GM08714 (cell line): ENCODE measurements around the gene AGAP3.

Source experiments
- H3K4me3 ChIP-seq: fragments of 200-500 bp; sonication (Bioruptor generic); 2 replicates; pipeline ENCODE4 v1.5.1; 2014; ENCODE audit warnings: mild to moderate bottlenecking, low read length, inconsistent platforms
- ZNF274 ChIP-seq: IDR thresholded peaks from 2 replicates; pipeline ENCODE4 v1.6.1; 2012; ENCODE audit warnings: mild to moderate bottlenecking, low read depth, low read length

AGAP3 gene

GRCh38 chr7:151085329-151085690 lies 965 bp upstream of the AGAP3 start:
- peak overlapping the region; percentile 54; the same call in 1 of the 2 replicates for H3K4me3 ChIP-seq
- TF ChIP-seq ZNF274: no peak

GRCh38 chr7:151086802-151087244 lies 548 bp downstream of the AGAP3 start:
- TF ChIP-seq ZNF274: no peak
- H3K4me3 ChIP-seq: peak overlapping the region; percentile 90

DNA sequence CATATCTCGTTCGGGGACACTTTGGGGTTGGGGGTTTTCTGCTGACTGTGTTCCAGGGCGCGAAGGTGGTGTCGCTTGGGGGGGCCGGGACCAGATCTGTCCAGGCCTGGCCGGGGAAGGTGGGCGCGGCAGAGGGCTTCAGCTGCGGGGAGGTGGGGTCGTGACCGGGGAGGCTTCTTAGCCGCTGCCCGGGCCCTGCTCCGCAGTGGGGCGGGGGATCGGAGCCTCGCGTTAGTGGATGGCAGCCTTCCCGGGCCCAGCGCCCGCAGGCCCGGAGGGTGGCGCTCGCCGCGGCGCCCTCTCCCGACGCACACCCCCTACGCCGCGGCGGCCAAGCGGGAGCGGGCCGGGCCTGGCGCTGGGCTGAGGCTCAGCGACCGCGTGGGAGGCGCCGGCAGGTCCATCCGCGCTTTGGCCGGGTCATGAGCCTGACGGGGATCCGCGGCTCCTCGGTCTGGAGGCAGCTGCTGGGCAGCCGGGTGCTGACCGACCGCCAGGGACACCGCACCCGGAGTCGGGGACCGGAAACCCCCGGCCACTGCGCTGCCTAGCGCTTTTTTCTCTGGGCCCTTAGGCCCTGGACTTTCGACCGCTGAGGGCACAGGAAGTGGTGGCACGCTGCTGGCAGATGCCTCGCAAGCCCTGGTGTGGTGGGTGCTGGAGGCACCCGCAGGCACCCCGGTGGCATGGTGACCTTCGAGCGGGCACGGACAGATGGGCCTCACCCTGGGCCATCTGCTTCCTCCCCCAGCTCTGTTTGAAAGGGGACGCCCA lies 1.2 kb downstream of the AGAP3 start:
- TF ChIP-seq ZNF274: no peak
- peak overlapping the region; percentile 90 for H3K4me3 ChIP-seq

DNA sequence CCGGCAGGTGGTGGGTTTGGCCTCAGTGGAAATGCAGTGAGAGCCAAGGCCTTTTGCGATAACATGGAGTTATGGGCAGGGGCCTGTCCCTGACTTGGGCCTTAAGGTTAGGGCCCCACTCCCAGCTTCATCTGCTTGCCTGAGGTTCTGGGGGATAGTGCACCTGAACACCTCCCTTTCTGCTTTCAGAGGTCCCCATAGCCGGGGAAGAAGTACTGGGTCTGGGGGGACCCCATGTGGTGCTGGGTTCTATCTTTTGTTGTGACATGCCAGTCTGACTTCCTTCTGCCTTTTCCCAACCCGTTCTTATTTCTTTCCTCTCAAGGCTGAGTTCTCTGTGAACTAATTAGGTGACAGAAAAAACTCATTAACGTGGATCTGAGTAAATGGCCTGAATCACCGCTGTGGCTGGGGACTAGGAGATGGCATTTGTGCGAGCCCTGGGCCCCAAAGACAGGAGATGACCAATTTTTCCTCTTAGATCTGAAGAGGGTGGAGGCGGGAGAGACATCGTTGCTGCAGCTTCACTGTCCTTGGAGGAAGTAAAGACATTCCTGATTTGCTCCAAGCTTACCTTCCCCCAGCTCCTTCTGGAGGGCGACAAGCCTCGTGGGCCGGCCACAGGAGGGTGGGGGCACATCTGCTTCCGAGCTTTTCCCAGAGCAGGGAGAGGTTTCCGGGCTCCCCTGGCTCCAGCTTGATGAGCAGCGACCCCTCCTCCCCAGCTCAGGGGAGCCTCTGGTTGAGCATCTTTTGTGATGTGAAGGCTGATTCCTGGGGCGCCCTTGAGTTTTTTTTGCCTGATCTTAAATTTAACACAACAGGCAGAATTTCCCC lies 2.0 kb downstream of the AGAP3 start:
- peak overlapping the region; percentile 90; the same call in 1 of the 2 replicates for H3K4me3 ChIP-seq
- no peak for TF ChIP-seq ZNF274

DNA sequence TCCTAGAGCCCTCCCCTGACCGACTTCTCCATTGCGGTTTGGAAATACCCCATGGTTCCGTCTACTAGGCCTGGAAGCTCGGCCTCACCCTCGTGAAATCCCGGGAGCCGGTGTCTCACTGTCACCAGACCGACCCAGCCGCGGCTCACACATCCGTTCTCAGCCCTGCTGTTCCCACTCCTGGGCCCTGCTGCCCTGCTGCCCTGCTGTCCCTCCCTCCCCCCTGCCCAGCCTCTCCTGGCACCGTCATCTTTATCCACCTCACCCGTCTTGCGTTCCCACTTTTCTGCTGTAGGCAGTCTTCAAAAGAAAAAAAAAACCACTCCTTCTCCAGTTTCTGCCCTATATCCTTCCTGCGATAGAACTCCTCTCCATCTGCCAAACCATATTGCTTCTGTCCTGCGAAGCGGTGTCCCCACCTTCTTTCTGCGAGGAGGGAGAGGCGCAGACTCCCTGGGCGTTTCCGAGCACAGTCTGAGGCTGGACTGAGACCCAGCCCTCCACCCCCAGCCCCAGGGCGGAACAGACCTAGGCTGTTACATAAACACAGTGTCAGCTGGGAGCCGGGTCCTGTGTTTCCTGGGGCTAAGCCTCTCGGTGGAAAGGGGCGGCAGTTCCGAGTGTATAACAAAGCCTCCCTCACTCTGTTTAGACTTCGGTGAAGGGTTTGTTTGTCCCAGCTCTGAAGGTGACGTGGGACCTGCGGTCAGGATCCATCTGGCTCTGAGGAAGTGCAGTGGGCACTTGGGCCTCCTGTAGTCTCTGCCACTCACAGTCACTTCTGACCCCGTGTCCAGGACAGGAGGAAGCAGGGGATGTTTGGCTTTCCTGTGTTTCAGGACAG lies 2.8 kb downstream of the AGAP3 start:
- H3K4me3 ChIP-seq: peak overlapping the region; percentile 90; the same call in 1 of the 2 replicates
- no peak for TF ChIP-seq ZNF274

DNA sequence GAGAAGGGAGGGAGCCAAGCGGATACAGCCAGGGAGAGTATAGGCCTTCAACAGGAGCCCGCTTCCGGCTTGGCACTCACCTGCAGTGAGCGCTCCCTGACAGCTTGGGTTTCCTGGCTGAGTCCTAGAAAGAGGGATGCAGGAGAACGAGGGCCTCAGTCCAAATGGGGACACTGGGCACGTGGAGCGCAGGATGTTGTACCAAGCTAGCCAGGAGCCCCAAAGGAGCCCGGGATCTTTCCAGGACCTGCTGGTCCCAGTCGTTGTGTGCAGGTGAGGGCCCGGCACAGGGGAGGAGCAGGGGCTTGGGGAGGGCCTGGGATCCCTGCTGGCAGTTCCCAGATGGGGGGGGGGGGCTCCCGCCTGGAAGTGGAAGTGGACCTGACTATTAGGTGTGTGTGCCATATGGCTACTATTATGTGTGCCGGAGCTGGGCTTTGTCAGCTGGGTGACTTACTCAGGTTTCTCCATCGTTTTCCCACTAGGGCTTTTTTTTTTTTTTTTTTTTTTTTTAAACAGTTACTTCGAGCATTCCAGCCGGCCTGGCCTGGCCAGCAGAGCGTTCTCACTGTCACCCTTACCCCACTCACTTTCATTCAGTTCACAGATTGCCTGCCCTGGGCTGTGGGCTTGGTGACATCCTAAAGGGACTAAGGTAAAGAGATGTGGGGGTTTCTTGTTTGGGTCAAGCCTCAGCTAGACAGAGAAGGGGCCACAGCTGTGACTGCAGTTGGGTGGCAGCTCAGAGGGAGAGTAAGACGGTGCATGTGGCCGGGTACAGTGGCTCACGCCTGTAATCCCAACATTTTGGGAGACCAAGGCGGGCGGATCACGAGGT lies 3.8 kb downstream of the AGAP3 start:
- TF ChIP-seq ZNF274: no peak
- H3K4me3 ChIP-seq: no peak overlapping the region

GRCh38 chr7:151091003-151091402 lies 4.7 kb downstream of the AGAP3 start:
- no peak for TF ChIP-seq ZNF274
- H3K4me3 ChIP-seq: no peak overlapping the region

DNA sequence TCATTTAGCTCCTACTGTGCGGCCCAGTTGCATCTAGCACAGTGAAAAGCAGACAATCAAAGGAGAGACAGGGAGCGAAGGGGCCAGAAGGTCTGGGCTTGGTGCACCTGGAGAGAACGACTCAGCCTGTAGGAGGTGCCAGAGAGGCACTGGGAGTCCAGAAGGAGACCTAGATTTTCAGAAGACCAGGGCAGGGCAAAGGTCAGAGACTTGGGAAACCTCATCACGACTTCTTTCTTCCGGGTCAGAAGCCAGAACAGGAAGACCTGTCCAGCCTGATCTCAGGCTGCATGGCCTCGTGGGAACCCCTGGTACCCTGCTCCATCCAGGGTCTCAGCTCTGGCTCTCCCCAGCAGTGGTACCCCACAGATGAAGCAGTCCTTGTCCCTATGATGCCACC lies 5.2 kb downstream of the AGAP3 start:
- TF ChIP-seq ZNF274: no peak
- no peak overlapping the region for H3K4me3 ChIP-seq

GRCh38 chr7:151091988-151092387 lies 5.7 kb downstream of the AGAP3 start:
- TF ChIP-seq ZNF274: no peak
- H3K4me3 ChIP-seq: no peak overlapping the region

- TF ChIP-seq ZNF274: no peak
- H3K4me3 ChIP-seq: no peak overlapping the region
Measured at GRCh38 chr7:151093748-151094147, 7.5 kb downstream of the AGAP3 start.

GRCh38 chr7:151094675-151095074 lies 8.4 kb downstream of the AGAP3 start:
- no peak overlapping the region for H3K4me3 ChIP-seq
- no peak for TF ChIP-seq ZNF274

DNA sequence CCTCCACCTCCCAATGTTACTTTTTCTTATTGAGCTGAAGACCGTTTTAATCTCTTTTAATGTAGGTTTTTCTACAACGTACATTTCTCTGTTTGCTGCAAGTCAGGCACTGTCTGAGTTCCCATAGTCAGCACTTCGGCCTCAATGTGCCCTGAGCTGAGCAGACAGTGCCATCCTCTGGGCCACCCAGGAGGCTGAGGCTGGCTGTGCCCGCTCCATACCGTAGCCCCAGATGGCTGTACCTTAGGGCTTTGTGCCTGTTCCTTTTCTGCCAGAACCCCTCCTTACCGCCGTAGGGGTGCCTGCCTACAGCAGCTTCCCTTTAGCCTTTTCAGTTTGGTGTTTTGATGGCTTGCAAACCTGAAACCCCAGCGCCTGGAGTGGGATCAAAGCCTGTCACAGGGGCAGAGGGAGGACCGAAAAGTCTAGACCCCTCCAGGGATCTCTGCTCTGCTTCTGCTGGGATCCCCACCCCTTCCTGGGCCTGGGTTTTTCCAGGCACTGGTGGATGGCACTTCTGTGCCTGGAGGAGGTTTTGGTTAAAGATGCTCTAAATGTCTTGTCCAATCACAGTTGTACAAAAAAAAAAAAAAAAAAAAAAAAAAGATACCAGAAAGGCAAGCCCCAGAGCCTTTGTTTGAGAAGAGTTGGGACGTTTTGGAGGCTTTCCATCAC lies 9.0 kb downstream of the AGAP3 start:
- H3K4me3 ChIP-seq: no peak overlapping the region
- TF ChIP-seq ZNF274: no peak
